GM21786 (cell line): ENCODE measurements around the gene ZBTB42.

Experiments used
- ATAC-seq: cut with Tn5 transposase; IDR thresholded peaks from one replicate; pipeline ENCODE4 v1.9.1; 2021; ENCODE audit not compliant: unreplicated experiment

The ZBTB42 gene

GRCh38 chr14:104782086-104782807 is 18.7 kb upstream of the ZBTB42 start:
- ATAC-seq = no peak

- ATAC-seq = no peak
These were observed 18.1 kb upstream of the ZBTB42 start for GRCh38 chr14:104782808-104783139.

- ATAC-seq = no peak
These were observed 17.2 kb upstream of the ZBTB42 start for GRCh38 chr14:104783484-104784217.

GRCh38 chr14:104784218-104784568 is 16.7 kb upstream of the ZBTB42 start:
- no peak for ATAC-seq

- no peak for ATAC-seq
These were observed 15.8 kb upstream of the ZBTB42 start for GRCh38 chr14:104784846-104785707.

- no peak for ATAC-seq
These were observed 15.2 kb upstream of the ZBTB42 start for GRCh38 chr14:104785708-104786080.

GRCh38 chr14:104786091-104786586 is 14.8 kb upstream of the ZBTB42 start:
- no peak for ATAC-seq

GRCh38 chr14:104786726-104787675 is 13.9 kb upstream of the ZBTB42 start:
- ATAC-seq = no peak

- no peak for ATAC-seq
These were observed 13.2 kb upstream of the ZBTB42 start for GRCh38 chr14:104787736-104788135.

- no peak for ATAC-seq
These were observed 12.6 kb upstream of the ZBTB42 start for GRCh38 chr14:104788161-104788818.

- no peak for ATAC-seq
These were observed 11.8 kb upstream of the ZBTB42 start for GRCh38 chr14:104788873-104789663.

GRCh38 chr14:104789752-104790743 is 10.9 kb upstream of the ZBTB42 start:
- ATAC-seq = no peak

- ATAC-seq = no peak
These were observed 9.5 kb upstream of the ZBTB42 start for GRCh38 chr14:104791425-104791824.

- ATAC-seq = no peak
These were observed 8.6 kb upstream of the ZBTB42 start for GRCh38 chr14:104792101-104792884.

- ATAC-seq = no peak
These were observed 7.8 kb upstream of the ZBTB42 start for GRCh38 chr14:104792945-104793702.

GRCh38 chr14:104793703-104793959 is 7.3 kb upstream of the ZBTB42 start:
- ATAC-seq = no peak

GRCh38 chr14:104794099-104794498 is 6.8 kb upstream of the ZBTB42 start:
- ATAC-seq = no peak
